ENCODE measurements around the gene LBP. TPM values are rescaled to one million over a fixed set of nuclear protein-coding genes. Genes with fewer than 3 reads are reported as not detected.

The LBP gene
- total and polyA plus RNA-seq, 2 experiments from 2014 or later = 0.10 to 0.19 TPM

GRCh38 chr20:38316341-38316740 is 29.9 kb upstream of the LBP start:
- Histone ChIP-seq H3K9me2 (ENCODE audit: insufficient read depth) (peaks cover 3% of the 10 kb centered on the region; the same call in 1 of the 2 replicates), H3K27ac (ENCODE audit: low read depth) (no peak overlapping the region), H3K4me2 (no peak overlapping the region), H4K20me1 (replicated peaks; ENCODE audit: insufficient read depth) (no peaks in the 10 kb centered on the region), H3F3A (replicated peaks; ENCODE audit: low read depth) (no peaks in the 10 kb centered on the region), H3K79me2 (replicated peaks; ENCODE audit: insufficient read depth) (no peaks in the 10 kb centered on the region), H3K27me3 (ENCODE audit: insufficient read depth) (no peaks in the 10 kb centered on the region), H3K36me3 (ENCODE audit: insufficient read depth) (no peaks in the 10 kb centered on the region), H3K4me3 (no peak overlapping the region), H3K4me1 (ENCODE audit: insufficient read depth) (no peaks in the 10 kb centered on the region), H2AFZ (no peak overlapping the region)
- Mint-ChIP-seq H3K9me3 (no peaks in the 10 kb centered on the region), H3K36me3 (ENCODE audit: low read depth) (no peaks in the 10 kb centered on the region), H3K4me3 (no peak overlapping the region), H3K4me1 (no peaks in the 10 kb centered on the region), H3K27me3 (ENCODE audit: insufficient read depth, low read depth, poor library complexity) (peaks cover 5% of the 10 kb centered on the region), H3K27ac (no peak overlapping the region)
- ATAC-seq = no peak
- TF ChIP-seq ETS1 (IDR thresholded peaks at IDR 0.05) (no peak), JUNB (IDR thresholded peaks at IDR 0.05; ENCODE audit: unreplicated experiment) (no peak)
- TF ChIP-seq, protein P1, sequence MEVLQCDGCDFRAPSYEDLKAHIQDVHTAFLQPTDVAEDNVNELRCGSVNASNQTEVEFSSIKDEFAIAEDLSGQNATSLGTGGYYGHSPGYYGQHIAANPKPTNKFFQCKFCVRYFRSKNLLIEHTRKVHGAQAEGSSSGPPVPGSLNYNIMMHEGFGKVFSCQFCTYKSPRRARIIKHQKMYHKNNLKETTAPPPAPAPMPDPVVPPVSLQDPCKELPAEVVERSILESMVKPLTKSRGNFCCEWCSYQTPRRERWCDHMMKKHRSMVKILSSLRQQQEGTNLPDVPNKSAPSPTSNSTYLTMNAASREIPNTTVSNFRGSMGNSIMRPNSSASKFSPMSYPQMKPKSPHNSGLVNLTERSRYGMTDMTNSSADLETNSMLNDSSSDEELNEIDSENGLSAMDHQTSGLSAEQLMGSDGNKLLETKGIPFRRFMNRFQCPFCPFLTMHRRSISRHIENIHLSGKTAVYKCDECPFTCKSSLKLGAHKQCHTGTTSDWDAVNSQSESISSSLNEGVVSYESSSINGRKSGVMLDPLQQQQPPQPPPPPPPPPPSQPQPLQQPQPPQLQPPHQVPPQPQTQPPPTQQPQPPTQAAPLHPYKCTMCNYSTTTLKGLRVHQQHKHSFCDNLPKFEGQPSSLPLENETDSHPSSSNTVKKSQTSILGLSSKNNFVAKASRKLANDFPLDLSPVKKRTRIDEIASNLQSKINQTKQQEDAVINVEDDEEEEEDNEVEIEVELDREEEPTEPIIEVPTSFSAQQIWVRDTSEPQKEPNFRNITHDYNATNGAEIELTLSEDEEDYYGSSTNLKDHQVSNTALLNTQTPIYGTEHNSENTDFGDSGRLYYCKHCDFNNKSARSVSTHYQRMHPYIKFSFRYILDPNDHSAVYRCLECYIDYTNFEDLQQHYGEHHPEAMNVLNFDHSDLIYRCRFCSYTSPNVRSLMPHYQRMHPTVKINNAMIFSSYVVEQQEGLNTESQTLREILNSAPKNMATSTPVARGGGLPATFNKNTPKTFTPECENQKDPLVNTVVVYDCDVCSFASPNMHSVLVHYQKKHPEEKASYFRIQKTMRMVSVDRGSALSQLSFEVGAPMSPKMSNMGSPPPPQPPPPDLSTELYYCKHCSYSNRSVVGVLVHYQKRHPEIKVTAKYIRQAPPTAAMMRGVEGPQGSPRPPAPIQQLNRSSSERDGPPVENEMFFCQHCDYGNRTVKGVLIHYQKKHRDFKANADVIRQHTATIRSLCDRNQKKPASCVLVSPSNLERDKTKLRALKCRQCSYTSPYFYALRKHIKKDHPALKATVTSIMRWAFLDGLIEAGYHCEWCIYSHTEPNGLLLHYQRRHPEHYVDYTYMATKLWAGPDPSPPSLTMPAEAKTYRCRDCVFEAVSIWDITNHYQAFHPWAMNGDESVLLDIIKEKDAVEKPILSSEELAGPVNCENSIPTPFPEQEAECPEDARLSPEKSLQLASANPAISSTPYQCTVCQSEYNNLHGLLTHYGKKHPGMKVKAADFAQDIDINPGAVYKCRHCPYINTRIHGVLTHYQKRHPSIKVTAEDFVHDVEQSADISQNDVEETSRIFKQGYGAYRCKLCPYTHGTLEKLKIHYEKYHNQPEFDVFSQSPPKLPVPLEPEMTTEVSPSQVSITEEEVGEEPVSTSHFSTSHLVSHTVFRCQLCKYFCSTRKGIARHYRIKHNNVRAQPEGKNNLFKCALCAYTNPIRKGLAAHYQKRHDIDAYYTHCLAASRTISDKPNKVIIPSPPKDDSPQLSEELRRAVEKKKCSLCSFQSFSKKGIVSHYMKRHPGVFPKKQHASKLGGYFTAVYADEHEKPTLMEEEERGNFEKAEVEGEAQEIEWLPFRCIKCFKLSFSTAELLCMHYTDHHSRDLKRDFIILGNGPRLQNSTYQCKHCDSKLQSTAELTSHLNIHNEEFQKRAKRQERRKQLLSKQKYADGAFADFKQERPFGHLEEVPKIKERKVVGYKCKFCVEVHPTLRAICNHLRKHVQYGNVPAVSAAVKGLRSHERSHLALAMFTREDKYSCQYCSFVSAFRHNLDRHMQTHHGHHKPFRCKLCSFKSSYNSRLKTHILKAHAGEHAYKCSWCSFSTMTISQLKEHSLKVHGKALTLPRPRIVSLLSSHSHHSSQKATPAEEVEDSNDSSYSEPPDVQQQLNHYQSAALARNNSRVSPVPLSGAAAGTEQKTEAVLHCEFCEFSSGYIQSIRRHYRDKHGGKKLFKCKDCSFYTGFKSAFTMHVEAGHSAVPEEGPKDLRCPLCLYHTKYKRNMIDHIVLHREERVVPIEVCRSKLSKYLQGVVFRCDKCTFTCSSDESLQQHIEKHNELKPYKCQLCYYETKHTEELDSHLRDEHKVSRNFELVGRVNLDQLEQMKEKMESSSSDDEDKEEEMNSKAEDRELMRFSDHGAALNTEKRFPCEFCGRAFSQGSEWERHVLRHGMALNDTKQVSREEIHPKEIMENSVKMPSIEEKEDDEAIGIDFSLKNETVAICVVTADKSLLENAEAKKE (CRISPR knock-in tag; IDR thresholded peaks at IDR 0.05) = no peak
- TF ChIP-seq, protein P2, sequence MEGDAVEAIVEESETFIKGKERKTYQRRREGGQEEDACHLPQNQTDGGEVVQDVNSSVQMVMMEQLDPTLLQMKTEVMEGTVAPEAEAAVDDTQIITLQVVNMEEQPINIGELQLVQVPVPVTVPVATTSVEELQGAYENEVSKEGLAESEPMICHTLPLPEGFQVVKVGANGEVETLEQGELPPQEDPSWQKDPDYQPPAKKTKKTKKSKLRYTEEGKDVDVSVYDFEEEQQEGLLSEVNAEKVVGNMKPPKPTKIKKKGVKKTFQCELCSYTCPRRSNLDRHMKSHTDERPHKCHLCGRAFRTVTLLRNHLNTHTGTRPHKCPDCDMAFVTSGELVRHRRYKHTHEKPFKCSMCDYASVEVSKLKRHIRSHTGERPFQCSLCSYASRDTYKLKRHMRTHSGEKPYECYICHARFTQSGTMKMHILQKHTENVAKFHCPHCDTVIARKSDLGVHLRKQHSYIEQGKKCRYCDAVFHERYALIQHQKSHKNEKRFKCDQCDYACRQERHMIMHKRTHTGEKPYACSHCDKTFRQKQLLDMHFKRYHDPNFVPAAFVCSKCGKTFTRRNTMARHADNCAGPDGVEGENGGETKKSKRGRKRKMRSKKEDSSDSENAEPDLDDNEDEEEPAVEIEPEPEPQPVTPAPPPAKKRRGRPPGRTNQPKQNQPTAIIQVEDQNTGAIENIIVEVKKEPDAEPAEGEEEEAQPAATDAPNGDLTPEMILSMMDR (conservative IDR thresholded peaks at IDR 0.05; ENCODE audit: low read depth in 2 of 2) = no peak
- no peak for DNase-seq (ENCODE audit: low spot score)

Data from GM23338 (cell line).